ENCODE results near the gene TCTA. TPM values are rescaled to one million over a fixed set of nuclear protein-coding genes. Genes with fewer than 3 reads are reported as not detected.

The TCTA gene
- polyA plus RNA-seq, 3 donors, result 22.4 to 35.5 (median 26.7) TPM

- H3K4me3 Mint-ChIP-seq, result no peak overlapping the region
- H3K27ac Mint-ChIP-seq, result peak overlapping the region in 6 of 7 donors; percentile 57 to 78 (median 76)
- peaks cover 99% of the 10 kb centered on the region for H3K79me2 ChIP-seq (ENCODE audit: insufficient read depth, low read length)
These were observed 34.7 kb upstream of the TCTA start for GRCh38 chr3:49377483-49377882.

GRCh38 chr3:49378249-49378895 is 33.9 kb upstream of the TCTA start:
- peaks cover 55% of the 10 kb centered on the region for H3K4me1 Mint-ChIP-seq
- H4K20me1 ChIP-seq (ENCODE audit: insufficient read depth, low read length), result peaks cover 100% of the 10 kb centered on the region
- no peak overlapping the region for H3K4me3 Mint-ChIP-seq
- H3K9me3 ChIP-seq (replicated peaks in 1 of 2; ENCODE audit: control insufficient read depth in 1 of 2, insufficient read depth in 1 of 2, low read length in 2 of 2), result no peaks in the 10 kb centered on the region
- 100% methylated on average over 3 of the region's 11 CpGs for WGBS (ENCODE audit: insufficient coverage)
- H3K4me3 ChIP-seq (replicated peaks in 1 of 3; ENCODE audit: low read depth in 2 of 3, low read length in 3 of 3), result no peak overlapping the region
- DNase-seq, result no peak
- H3K9ac ChIP-seq (ENCODE audit: insufficient read depth, low read length, poor library complexity, severe bottlenecking), result no peak overlapping the region
- peak overlapping the region; percentile 8 to 61 for H3K27ac ChIP-seq (ENCODE audit: low read depth in 1 of 2, low read length in 2 of 2)
- peak overlapping the region in 4 of 7 donors; percentile 49 to 82 (median 70) for H3K27ac Mint-ChIP-seq
- no peaks in the 10 kb centered on the region for H3K9me3 Mint-ChIP-seq
- intact Hi-C loops (cut with micrococcal nuclease), result no loop called here
- peaks cover 99% of the 10 kb centered on the region for H3K79me2 ChIP-seq (ENCODE audit: insufficient read depth, low read length)
- H2AFZ ChIP-seq (ENCODE audit: insufficient read depth, low read depth, low read length, poor library complexity, severe bottlenecking), result no peak overlapping the region
- no peaks in the 10 kb centered on the region for H3K27me3 ChIP-seq (ENCODE audit: control insufficient read depth in 2 of 2, insufficient read depth in 2 of 2, low read length in 2 of 2)
- peaks cover 11 to 27% of the 10 kb centered on the region in 2 donors for H3K36me3 ChIP-seq (replicated peaks in 1 of 2; ENCODE audit: control insufficient read depth in 1 of 2, insufficient read depth in 2 of 2, low read length in 2 of 2)
- no peak overlapping the region for H3K4me2 ChIP-seq (replicated peaks; ENCODE audit: extremely low read depth, low read length, poor library complexity, severe bottlenecking)
- no peaks in the 10 kb centered on the region for H3K27me3 Mint-ChIP-seq (ENCODE audit: low read depth in 3 of 3)
- TF ChIP-seq CTCF (IDR thresholded peaks at IDR 0.05), result no peak
- peaks cover 20 to 45% of the 10 kb centered on the region in 2 donors for H3K4me1 ChIP-seq (ENCODE audit: control insufficient read depth in 1 of 2, insufficient read depth in 2 of 2, low read length in 2 of 2)
- peaks cover 24 to 36% of the 10 kb centered on the region in 2 donors for H3K36me3 Mint-ChIP-seq

More at GRCh38 chr3:49377483-49377882, 34.7 kb upstream of the TCTA start:
- Histone ChIP-seq H3K4me2 (replicated peaks; ENCODE audit: extremely low read depth, low read length, poor library complexity, severe bottlenecking) (no peak overlapping the region), H3K36me3 (replicated peaks in 1 of 2; ENCODE audit: control insufficient read depth in 1 of 2, insufficient read depth in 2 of 2, low read length in 2 of 2) (peaks cover 20 to 32% of the 10 kb centered on the region in 2 donors), H3K9ac (ENCODE audit: insufficient read depth, low read length, poor library complexity, severe bottlenecking) (no peak overlapping the region), H3K27me3 (ENCODE audit: control insufficient read depth in 2 of 2, insufficient read depth in 2 of 2, low read length in 2 of 2) (no peaks in the 10 kb centered on the region), H2AFZ (ENCODE audit: insufficient read depth, low read depth, low read length, poor library complexity, severe bottlenecking) (no peak overlapping the region), H3K9me3 (replicated peaks in 1 of 2; ENCODE audit: control insufficient read depth in 1 of 2, insufficient read depth in 1 of 2, low read length in 2 of 2) (no peaks in the 10 kb centered on the region), H3K4me1 (ENCODE audit: control insufficient read depth in 1 of 2, insufficient read depth in 2 of 2, low read length in 2 of 2) (peaks cover 24 to 53% of the 10 kb centered on the region in 2 donors), H3K4me3 (replicated peaks in 1 of 3; ENCODE audit: low read depth in 2 of 3, low read length in 3 of 3) (no peak overlapping the region), H4K20me1 (ENCODE audit: insufficient read depth, low read length) (peaks cover 100% of the 10 kb centered on the region), H3K27ac (ENCODE audit: low read depth in 1 of 2, low read length in 2 of 2) (peak overlapping the region in 1 of 2 donors; percentile 62)
- WGBS (ENCODE audit: insufficient coverage), result 82% methylated on average over 1 of the region's 1 CpG
- DNase-seq, result peak in 2 of 3 donors; percentile 52 to 62
- Mint-ChIP-seq H3K27me3 (ENCODE audit: low read depth in 3 of 3) (no peaks in the 10 kb centered on the region), H3K4me1 (peaks cover 56% of the 10 kb centered on the region), H3K9me3 (no peaks in the 10 kb centered on the region), H3K36me3 (peaks cover 32 to 39% of the 10 kb centered on the region in 2 donors)
- intact Hi-C loops (cut with micrococcal nuclease), result no loop called here
- no peak for TF ChIP-seq CTCF (IDR thresholded peaks at IDR 0.05)

Data from CD14-positive monocyte (primary cell).